Hepatocyte (in vitro differentiated cells): Measurements from ENCODE around the gene FASTKD1. TPM values are rescaled to one million over a fixed set of nuclear protein-coding genes. Genes with fewer than 3 reads are reported as not detected.
"Not testable (repeated sequence)": the region's sequence is repeated elsewhere in the genome, so short reads cannot be mapped to it uniquely, and the experiment has no call there.

Experiments used
- DNase-seq: peaks from one replicate; pipeline ENCODE4 v3.0.0-alpha.2; 2016; ENCODE audit warnings: low spot score
- H2AFZ ChIP-seq: fragments of 200-600 bp; sonication (generic); 2 replicates; pipeline ENCODE4 v1.6.0; 2016; ENCODE audit warnings: antibody characterized with exemption, mild to moderate bottlenecking
- H3K27ac ChIP-seq: fragments of 200-600 bp; sonication (generic); 2 replicates; pipeline ENCODE4 v1.5.1; 2016; ENCODE audit warnings: mild to moderate bottlenecking
- H3K27me3 ChIP-seq: fragments of 200-600 bp; sonication (generic); 2 replicates; pipeline ENCODE4 v1.6.1; 2016
- H3K36me3 ChIP-seq: fragments of 200-600 bp; sonication (generic); replicated peaks from 2 replicates; pipeline ENCODE4 v1.5.1; 2016; ENCODE audit warnings: low read depth; ENCODE audit not compliant: insufficient read depth
- H3K4me1 ChIP-seq: fragments of 200-600 bp; sonication (generic); 2 replicates; pipeline ENCODE4 v1.5.1; 2016; ENCODE audit warnings: mild to moderate bottlenecking, moderate library complexity; ENCODE audit not compliant: insufficient read depth
- H3K4me2 ChIP-seq: fragments of 200-600 bp; sonication (generic); 2 replicates; pipeline ENCODE4 v1.6.0; 2016
- H3K4me3 ChIP-seq: fragments of 200-600 bp; sonication (generic); 2 replicates; pipeline ENCODE4 v1.5.1; 2016; ENCODE audit warnings: mild to moderate bottlenecking
- H3K79me2 ChIP-seq: fragments of 200-600 bp; sonication (generic); 2 replicates; pipeline ENCODE4 v1.6.0; 2017; ENCODE audit warnings: mild to moderate bottlenecking
- H3K9me2 ChIP-seq: fragments of 200-600 bp; sonication (generic); replicated peaks from 2 replicates; pipeline ENCODE4 v1.6.0; 2017; ENCODE audit warnings: mild to moderate bottlenecking; ENCODE audit not compliant: insufficient read depth
- H3K9me3 ChIP-seq: fragments of 200-600 bp; sonication (generic); 2 replicates; pipeline ENCODE4 v1.5.1; 2016; ENCODE audit warnings: low read depth, mild to moderate bottlenecking
- H4K20me1 ChIP-seq: fragments of 200-600 bp; sonication (generic); 2 replicates; pipeline ENCODE4 v1.6.0; 2016; ENCODE audit warnings: mild to moderate bottlenecking; ENCODE audit not compliant: insufficient read depth, poor library complexity, severe bottlenecking
- EZH2 ChIP-seq: fragments of 200-600 bp; sonication (generic); IDR thresholded peaks from 2 replicates; pipeline ENCODE4 v1.6.1; 2016; ENCODE audit warnings: antibody characterized with exemption, mild to moderate bottlenecking, borderline replicate concordance
- EZH2phosphoT487 ChIP-seq: fragments of 200-600 bp; sonication (generic); IDR thresholded peaks from one replicate; pipeline ENCODE4 v1.6.1; 2018; ENCODE audit warnings: antibody characterized with exemption, mild to moderate bottlenecking, low read depth, moderate library complexity; ENCODE audit not compliant: unreplicated experiment, severe bottlenecking
- WGBS: methylation state at CpG from one replicate; pipeline ENCODE4 v1.1.6; 2016; ENCODE audit warnings: low lambda C conversion rate; ENCODE audit errors: missing lambda C conversion rate; 5-methylcytosine and 5-hydroxymethylcytosine counted together
- polyA plus RNA-seq: library from polyadenylated mRNA; unstranded; fragments of >200 nt; fragmentation: Nextera tagmentation; extraction: Ambion mirVana; gene quantifications from 2 replicates; pipeline ENCODE4 v1.2.1, GENCODE V29; 2016
- total RNA-seq: library from RNA; depleted of rRNA; stranded (reverse); fragments of >200 nt; gene quantifications from 2 replicates; pipeline ENCODE4 v1.2.3, GENCODE V29; 2014
- TF ChIP-seq, protein P1 (sequence below): fragments of 200-600 bp; sonication (generic); IDR thresholded peaks from 2 replicates; pipeline ENCODE4 v1.5.1; 2016; ENCODE audit warnings: antibody characterized with exemption, mild to moderate bottlenecking; ENCODE audit not compliant: poor library complexity

The FASTKD1 gene
- total and polyA plus RNA-seq, 2 experiments from 2014 or later = 15.0 to 23.2 TPM

GRCh38 chr2:169585673-169586072, 12.0 kb upstream of the FASTKD1 start:
- Histone ChIP-seq H3K4me2 (peak overlapping the region; percentile 83), H3K4me3 (peak overlapping the region; percentile 76), H3K27ac (peak overlapping the region; percentile 99), H2AFZ (peak overlapping the region; percentile 5), H4K20me1 (peaks cover 38% of the 10 kb centered on the region), H3K36me3 (no peaks in the 10 kb centered on the region), H3K9me3 (no peaks in the 10 kb centered on the region), H3K79me2 (peaks cover 61% of the 10 kb centered on the region), H3K9me2 (no peaks in the 10 kb centered on the region), H3K4me1 (peaks cover 10% of the 10 kb centered on the region), H3K27me3 (no peaks in the 10 kb centered on the region)
- TF ChIP-seq EZH2phosphoT487 (no peak), EZH2 (no peak)
- TF ChIP-seq, protein P1, sequence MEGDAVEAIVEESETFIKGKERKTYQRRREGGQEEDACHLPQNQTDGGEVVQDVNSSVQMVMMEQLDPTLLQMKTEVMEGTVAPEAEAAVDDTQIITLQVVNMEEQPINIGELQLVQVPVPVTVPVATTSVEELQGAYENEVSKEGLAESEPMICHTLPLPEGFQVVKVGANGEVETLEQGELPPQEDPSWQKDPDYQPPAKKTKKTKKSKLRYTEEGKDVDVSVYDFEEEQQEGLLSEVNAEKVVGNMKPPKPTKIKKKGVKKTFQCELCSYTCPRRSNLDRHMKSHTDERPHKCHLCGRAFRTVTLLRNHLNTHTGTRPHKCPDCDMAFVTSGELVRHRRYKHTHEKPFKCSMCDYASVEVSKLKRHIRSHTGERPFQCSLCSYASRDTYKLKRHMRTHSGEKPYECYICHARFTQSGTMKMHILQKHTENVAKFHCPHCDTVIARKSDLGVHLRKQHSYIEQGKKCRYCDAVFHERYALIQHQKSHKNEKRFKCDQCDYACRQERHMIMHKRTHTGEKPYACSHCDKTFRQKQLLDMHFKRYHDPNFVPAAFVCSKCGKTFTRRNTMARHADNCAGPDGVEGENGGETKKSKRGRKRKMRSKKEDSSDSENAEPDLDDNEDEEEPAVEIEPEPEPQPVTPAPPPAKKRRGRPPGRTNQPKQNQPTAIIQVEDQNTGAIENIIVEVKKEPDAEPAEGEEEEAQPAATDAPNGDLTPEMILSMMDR = no peak
- WGBS = 11% methylated on average over 7 of the region's 7 CpGs
- no peak for DNase-seq

GRCh38 chr2:169584005-169584877, 10.6 kb upstream of the FASTKD1 start, which contains the start of gene PPIG:
TSS of gene PPIG (plus strand) at chr2:169584351. CDS start at chr2:169604042, 19,691 bp downstream.
- Histone ChIP-seq H3K4me2 (peak within 1 kb of the TSS; percentile 83), H3K4me1 (peaks cover 10% of the 10 kb centered on the region), H3K27me3 (no peaks in the 10 kb centered on the region), H3K36me3 (no peaks in the 10 kb centered on the region), H3K79me2 (peaks cover 47% of the 10 kb centered on the region), H3K27ac (peak within 1 kb of the TSS; percentile 99), H4K20me1 (peaks cover 27% of the 10 kb centered on the region), H3K9me3 (no peaks in the 10 kb centered on the region), H3K9me2 (no peaks in the 10 kb centered on the region), H3K4me3 (peak within 1 kb of the TSS; percentile 76), H2AFZ (peak within 1 kb of the TSS; percentile 96)
- 6% methylated on average over 48 of the region's 49 CpGs for WGBS
- DNase-seq = peak; percentile 96
- TF ChIP-seq EZH2phosphoT487 (no peak), EZH2 (no peak)
- TF ChIP-seq, protein P1 = no peak

DNA sequence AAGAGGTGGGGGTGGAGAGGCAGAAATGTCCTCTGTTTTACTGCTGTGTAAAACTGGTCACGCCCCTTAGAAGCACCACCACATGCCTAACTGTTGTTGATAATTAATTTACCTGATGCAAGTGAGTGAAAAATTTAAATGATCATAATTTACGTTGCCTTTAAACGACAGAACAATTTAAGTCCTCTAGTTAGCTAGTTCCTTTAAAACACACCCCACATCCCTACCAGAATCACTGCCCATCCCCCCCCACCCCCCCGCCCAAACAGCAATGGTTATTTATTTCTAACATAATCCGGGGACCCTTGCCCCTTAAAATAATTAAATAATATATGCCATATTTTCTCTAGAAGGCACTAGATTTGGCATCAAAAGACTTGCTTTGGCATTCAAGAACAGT, 9.9 kb upstream of the FASTKD1 start:
- peak overlapping the region; percentile 99 for H3K27ac ChIP-seq
- H3K79me2 ChIP-seq = peaks cover 39% of the 10 kb centered on the region

GRCh38 chr2:169582552-169583266, 9.0 kb upstream of the FASTKD1 start:
- not testable (repeated sequence) for H3K27ac ChIP-seq
- WGBS = 97% methylated on average over 10 of the region's 10 CpGs

More for the DNA sequence above, 9.9 kb upstream of the FASTKD1 start:
- no peak for DNase-seq
- no peaks in the 10 kb centered on the region for H3K9me2 ChIP-seq
- H3K4me1 ChIP-seq = peaks cover 10% of the 10 kb centered on the region
- no peak overlapping the region for H3K4me3 ChIP-seq
- no peaks in the 10 kb centered on the region for H3K36me3 ChIP-seq
- H4K20me1 ChIP-seq = peaks cover 21% of the 10 kb centered on the region
- H3K9me3 ChIP-seq = no peaks in the 10 kb centered on the region
- peak overlapping the region; percentile 96 for H2AFZ ChIP-seq
- 100% methylated on average over 5 of the region's 5 CpGs for WGBS
- TF ChIP-seq, protein P1 = no peak
- TF ChIP-seq EZH2phosphoT487 = no peak
- no peak for TF ChIP-seq EZH2
- H3K4me2 ChIP-seq = peak overlapping the region; percentile 59
- H3K27me3 ChIP-seq = no peaks in the 10 kb centered on the region

More at GRCh38 chr2:169582552-169583266, 9.0 kb upstream of the FASTKD1 start:
- H3K4me3 ChIP-seq, H3K4me2 ChIP-seq, DNase-seq, H3K9me2 ChIP-seq, H3K36me3 ChIP-seq, H3K27me3 ChIP-seq, H3K9me3 ChIP-seq, H2AFZ ChIP-seq: not testable (repeated sequence)
- peaks cover 10% of the 10 kb centered on the region for H3K4me1 ChIP-seq
- peaks cover 14% of the 10 kb centered on the region for H4K20me1 ChIP-seq
- peaks cover 31% of the 10 kb centered on the region for H3K79me2 ChIP-seq
